ENCODE data around the gene TSHZ2. TPM values are rescaled to one million over a fixed set of nuclear protein-coding genes. Genes with fewer than 3 reads are reported as not detected.
A peak's percentile ranks its signal among the peaks of the same experiment; 100 is the strongest.

TSHZ2 gene
- total RNA-seq, 2 experiments from 2014 or later, result 0.38 to 0.54 TPM

GRCh38 chr20:53255102-53255710 lies 283.0 kb downstream of the TSHZ2 start:
- TF ChIP-seq CTCF (IDR thresholded peaks at IDR 0.05), result no peak
- ChIA-PET POLR2A (interaction anchor here (1.0 kb wide), 1 partner anchor 17 kb away, joined by 3 read pairs; no protein-coding TSS in a partner anchor), CTCF (no interaction called here)
- Mint-ChIP-seq H3K4me1 (ENCODE audit: low read depth) (peaks cover 2% of the 10 kb centered on the region), H3K27me3 (peaks cover 5% of the 10 kb centered on the region), H3K4me3 (no peak overlapping the region), H3K36me3 (ENCODE audit: low read depth) (no peaks in the 10 kb centered on the region), H3K9me3 (no peaks in the 10 kb centered on the region), H3K27ac (no peak overlapping the region)
- ATAC-seq (no peak), DNase-seq (peak; percentile 6)
- intact Hi-C loops (cut with micrococcal nuclease), result no loop called here

- DNase-seq, result no peak
Measured at GRCh38 chr20:53258741-53259140, 286.6 kb downstream of the TSHZ2 start.

GRCh38 chr20:53260168-53260567 lies 288.0 kb downstream of the TSHZ2 start:
- ATAC-seq (no peak), DNase-seq (no peak)
- H3K4me3 Mint-ChIP-seq, result no peak overlapping the region
- TF ChIP-seq CTCF (IDR thresholded peaks at IDR 0.05), result no peak
- H3K4me1 Mint-ChIP-seq (ENCODE audit: low read depth), result no peaks in the 10 kb centered on the region
- CTCF ChIA-PET, result no interaction called here
- no peaks in the 10 kb centered on the region for H3K36me3 Mint-ChIP-seq (ENCODE audit: low read depth)
- no peaks in the 10 kb centered on the region for H3K9me3 Mint-ChIP-seq
- POLR2A ChIA-PET, result no interaction called here
- no peak overlapping the region for H3K27ac Mint-ChIP-seq
- H3K27me3 Mint-ChIP-seq, result peaks cover 1% of the 10 kb centered on the region
- intact Hi-C loops (cut with micrococcal nuclease), result no loop called here

More at GRCh38 chr20:53258741-53259140, 286.6 kb downstream of the TSHZ2 start:
- no peak overlapping the region for H3K27ac Mint-ChIP-seq
- intact Hi-C loops (cut with micrococcal nuclease), result no loop called here
- no peaks in the 10 kb centered on the region for H3K9me3 Mint-ChIP-seq
- no peaks in the 10 kb centered on the region for H3K36me3 Mint-ChIP-seq (ENCODE audit: low read depth)
- H3K27me3 Mint-ChIP-seq, result no peaks in the 10 kb centered on the region
- H3K4me3 Mint-ChIP-seq, result no peak overlapping the region
- CTCF ChIA-PET, result no interaction called here
- H3K4me1 Mint-ChIP-seq (ENCODE audit: low read depth), result peaks cover 2% of the 10 kb centered on the region
- TF ChIP-seq CTCF (IDR thresholded peaks at IDR 0.05), result no peak
- ATAC-seq, result no peak
- POLR2A ChIA-PET, result no interaction called here

- Mint-ChIP-seq H3K9me3 (no peaks in the 10 kb centered on the region), H3K4me1 (ENCODE audit: low read depth) (no peaks in the 10 kb centered on the region), H3K27ac (no peak overlapping the region), H3K27me3 (peaks cover 1% of the 10 kb centered on the region), H3K36me3 (ENCODE audit: low read depth) (no peaks in the 10 kb centered on the region), H3K4me3 (no peak overlapping the region)
- no peak for ATAC-seq
- TF ChIP-seq CTCF (IDR thresholded peaks at IDR 0.05), result no peak
- DNase-seq, result no peak
- CTCF ChIA-PET, result no interaction called here
- POLR2A ChIA-PET, result no interaction called here
- intact Hi-C loops (cut with micrococcal nuclease), result no loop called here
Measured at GRCh38 chr20:53260591-53260990, 288.4 kb downstream of the TSHZ2 start.

- ChIA-PET POLR2A (no interaction called here), CTCF (no interaction called here)
Measured at GRCh38 chr20:53262365-53262764, 290.2 kb downstream of the TSHZ2 start.

More at GRCh38 chr20:53262365-53262764, 290.2 kb downstream of the TSHZ2 start:
- H3K4me3 Mint-ChIP-seq, result no peak overlapping the region
- ATAC-seq (no peak), DNase-seq (no peak)
- no peak for TF ChIP-seq CTCF (IDR thresholded peaks at IDR 0.05)
- peaks cover 1% of the 10 kb centered on the region for H3K27me3 Mint-ChIP-seq
- no peaks in the 10 kb centered on the region for H3K36me3 Mint-ChIP-seq (ENCODE audit: low read depth)
- H3K9me3 Mint-ChIP-seq, result no peaks in the 10 kb centered on the region
- H3K4me1 Mint-ChIP-seq (ENCODE audit: low read depth), result no peaks in the 10 kb centered on the region
- intact Hi-C loops (cut with micrococcal nuclease), result no loop called here
- H3K27ac Mint-ChIP-seq, result no peak overlapping the region
